ENCODE results near the gene LIMS4. TPM values are rescaled to one million over a fixed set of nuclear protein-coding genes. Genes with fewer than 3 reads are reported as not detected.
"Not testable (repeated sequence)": the region's sequence is repeated elsewhere in the genome, so short reads cannot be mapped to it uniquely, and the experiment has no call there.

The LIMS4 gene
- total RNA-seq: 0.21 TPM in 1 of 2 replicates, not detected in the other

- DNase-seq (ENCODE audit: low spot score); H3K9me3 Mint-ChIP-seq; H3K27me3 Mint-ChIP-seq (ENCODE audit: low read depth); H3K4me1 Mint-ChIP-seq (ENCODE audit: low read depth); H3K4me3 Mint-ChIP-seq (ENCODE audit: low read depth); H3K36me3 Mint-ChIP-seq (ENCODE audit: low read depth); intact Hi-C loops (cut with micrococcal nuclease); H3K27ac Mint-ChIP-seq: not testable (repeated sequence)
Observed at GRCh38 chr2:110472171-110473058, at the start of gene LIMS4. Gene LIMS4 (minus strand): TSS chr2:110472816. CDS start chr2:110472778, 38 bp downstream.

GRCh38 chr2:110499755-110500377, 27.2 kb upstream of the LIMS4 start:
- intact Hi-C loops (cut with micrococcal nuclease); H3K36me3 Mint-ChIP-seq (ENCODE audit: low read depth); H3K27ac Mint-ChIP-seq; H3K4me1 Mint-ChIP-seq (ENCODE audit: low read depth); H3K9me3 Mint-ChIP-seq; H3K4me3 Mint-ChIP-seq (ENCODE audit: low read depth); H3K27me3 Mint-ChIP-seq (ENCODE audit: low read depth); DNase-seq (ENCODE audit: low spot score): not testable (repeated sequence)

- H3K27me3 Mint-ChIP-seq (ENCODE audit: low read depth); H3K27ac Mint-ChIP-seq; H3K4me3 Mint-ChIP-seq (ENCODE audit: low read depth); H3K4me1 Mint-ChIP-seq (ENCODE audit: low read depth); H3K36me3 Mint-ChIP-seq (ENCODE audit: low read depth); DNase-seq (ENCODE audit: low spot score); intact Hi-C loops (cut with micrococcal nuclease); H3K9me3 Mint-ChIP-seq: not testable (repeated sequence)
Observed at GRCh38 chr2:110496027-110496426, 23.4 kb upstream of the LIMS4 start.

GRCh38 chr2:110494488-110494887, 21.9 kb upstream of the LIMS4 start:
- intact Hi-C loops (cut with micrococcal nuclease); DNase-seq (ENCODE audit: low spot score); H3K36me3 Mint-ChIP-seq (ENCODE audit: low read depth); H3K27ac Mint-ChIP-seq; H3K4me3 Mint-ChIP-seq (ENCODE audit: low read depth); H3K9me3 Mint-ChIP-seq; H3K27me3 Mint-ChIP-seq (ENCODE audit: low read depth); H3K4me1 Mint-ChIP-seq (ENCODE audit: low read depth): not testable (repeated sequence)

- H3K4me3 Mint-ChIP-seq (ENCODE audit: low read depth); H3K9me3 Mint-ChIP-seq; intact Hi-C loops (cut with micrococcal nuclease); H3K4me1 Mint-ChIP-seq (ENCODE audit: low read depth); H3K27me3 Mint-ChIP-seq (ENCODE audit: low read depth); DNase-seq (ENCODE audit: low spot score); H3K27ac Mint-ChIP-seq; H3K36me3 Mint-ChIP-seq (ENCODE audit: low read depth): not testable (repeated sequence)
Observed at GRCh38 chr2:110488991-110489390, 16.4 kb upstream of the LIMS4 start.

GRCh38 chr2:110482697-110483096, 10.1 kb upstream of the LIMS4 start:
- H3K4me3 Mint-ChIP-seq (ENCODE audit: low read depth); H3K36me3 Mint-ChIP-seq (ENCODE audit: low read depth); H3K9me3 Mint-ChIP-seq; H3K4me1 Mint-ChIP-seq (ENCODE audit: low read depth); H3K27ac Mint-ChIP-seq; DNase-seq (ENCODE audit: low spot score); H3K27me3 Mint-ChIP-seq (ENCODE audit: low read depth); intact Hi-C loops (cut with micrococcal nuclease): not testable (repeated sequence)

GRCh38 chr2:110481200-110481599, 8.6 kb upstream of the LIMS4 start:
- intact Hi-C loops (cut with micrococcal nuclease); H3K27me3 Mint-ChIP-seq (ENCODE audit: low read depth); DNase-seq (ENCODE audit: low spot score); H3K4me3 Mint-ChIP-seq (ENCODE audit: low read depth); H3K9me3 Mint-ChIP-seq; H3K36me3 Mint-ChIP-seq (ENCODE audit: low read depth); H3K4me1 Mint-ChIP-seq (ENCODE audit: low read depth); H3K27ac Mint-ChIP-seq: not testable (repeated sequence)

- H3K36me3 Mint-ChIP-seq (ENCODE audit: low read depth); H3K4me1 Mint-ChIP-seq (ENCODE audit: low read depth); H3K9me3 Mint-ChIP-seq; H3K27me3 Mint-ChIP-seq (ENCODE audit: low read depth); H3K4me3 Mint-ChIP-seq (ENCODE audit: low read depth); intact Hi-C loops (cut with micrococcal nuclease); H3K27ac Mint-ChIP-seq; DNase-seq (ENCODE audit: low spot score): not testable (repeated sequence)
Observed at GRCh38 chr2:110480084-110480483, 7.5 kb upstream of the LIMS4 start.

- H3K27me3 Mint-ChIP-seq (ENCODE audit: low read depth); H3K9me3 Mint-ChIP-seq; DNase-seq (ENCODE audit: low spot score); H3K4me1 Mint-ChIP-seq (ENCODE audit: low read depth); H3K4me3 Mint-ChIP-seq (ENCODE audit: low read depth); intact Hi-C loops (cut with micrococcal nuclease); H3K27ac Mint-ChIP-seq; H3K36me3 Mint-ChIP-seq (ENCODE audit: low read depth): not testable (repeated sequence)
Observed at GRCh38 chr2:110477370-110477769, 4.8 kb upstream of the LIMS4 start.

GRCh38 chr2:110476952-110477351, 4.3 kb upstream of the LIMS4 start:
- not testable (repeated sequence) for H3K27me3 Mint-ChIP-seq (ENCODE audit: low read depth)

GRCh38 chr2:110475627-110476359, 3.2 kb upstream of the LIMS4 start:
- H3K4me3 Mint-ChIP-seq (ENCODE audit: low read depth); intact Hi-C loops (cut with micrococcal nuclease); H3K36me3 Mint-ChIP-seq (ENCODE audit: low read depth); H3K27ac Mint-ChIP-seq; H3K9me3 Mint-ChIP-seq; H3K4me1 Mint-ChIP-seq (ENCODE audit: low read depth); DNase-seq (ENCODE audit: low spot score); H3K27me3 Mint-ChIP-seq (ENCODE audit: low read depth): not testable (repeated sequence)

More at GRCh38 chr2:110476952-110477351, 4.3 kb upstream of the LIMS4 start:
- H3K9me3 Mint-ChIP-seq; H3K36me3 Mint-ChIP-seq (ENCODE audit: low read depth); DNase-seq (ENCODE audit: low spot score); intact Hi-C loops (cut with micrococcal nuclease); H3K4me1 Mint-ChIP-seq (ENCODE audit: low read depth); H3K27ac Mint-ChIP-seq; H3K4me3 Mint-ChIP-seq (ENCODE audit: low read depth): not testable (repeated sequence)

- intact Hi-C loops (cut with micrococcal nuclease); H3K9me3 Mint-ChIP-seq; H3K27me3 Mint-ChIP-seq (ENCODE audit: low read depth); H3K4me1 Mint-ChIP-seq (ENCODE audit: low read depth); H3K4me3 Mint-ChIP-seq (ENCODE audit: low read depth); DNase-seq (ENCODE audit: low spot score); H3K36me3 Mint-ChIP-seq (ENCODE audit: low read depth); H3K27ac Mint-ChIP-seq: not testable (repeated sequence)
Observed at GRCh38 chr2:110474898-110475297, 2.3 kb upstream of the LIMS4 start.

GRCh38 chr2:110473059-110473358, 393 bp upstream of the LIMS4 start:
- DNase-seq (ENCODE audit: low spot score); H3K36me3 Mint-ChIP-seq (ENCODE audit: low read depth); H3K9me3 Mint-ChIP-seq; H3K4me1 Mint-ChIP-seq (ENCODE audit: low read depth); H3K4me3 Mint-ChIP-seq (ENCODE audit: low read depth); intact Hi-C loops (cut with micrococcal nuclease); H3K27me3 Mint-ChIP-seq (ENCODE audit: low read depth); H3K27ac Mint-ChIP-seq: not testable (repeated sequence)
